Astrocyte (in vitro differentiated cells and primary cell): ENCODE results near the gene SAPCD2.
"Not testable (repeated sequence)": the region's sequence is repeated elsewhere in the genome, so short reads cannot be mapped to it uniquely, and the experiment has no call there.

ENCODE experiments used
- CTCF ChIP-seq: IDR thresholded peaks from 2 replicates; pipeline ENCODE4 v1.5.1; 2011; ENCODE audit warnings: low read depth, mild to moderate bottlenecking, inconsistent platforms, low read length, moderate library complexity; ENCODE audit not compliant: insufficient read depth
- EZH2 ChIP-seq: IDR thresholded peaks from 2 replicates; pipeline ENCODE4 v1.6.1; 2012; ENCODE audit warnings: mild to moderate bottlenecking, low read length, inconsistent platforms; ENCODE audit not compliant: insufficient read depth

- not testable (repeated sequence) for TF ChIP-seq CTCF, EZH2
Observed at GRCh38 chr9:137033481-137033880, 36.9 kb downstream of the SAPCD2 start.
